Measurements from ENCODE around the gene CKS1B. TPM values are rescaled to one million over a fixed set of nuclear protein-coding genes. Genes with fewer than 3 reads are reported as not detected.

Gene CKS1B
- 304 to 367 TPM (median 343 TPM) in 5 replicates for total RNA-seq (2022; extraction: Qiagen RNA extraction; ENCODE audit: low read depth)

DNA sequence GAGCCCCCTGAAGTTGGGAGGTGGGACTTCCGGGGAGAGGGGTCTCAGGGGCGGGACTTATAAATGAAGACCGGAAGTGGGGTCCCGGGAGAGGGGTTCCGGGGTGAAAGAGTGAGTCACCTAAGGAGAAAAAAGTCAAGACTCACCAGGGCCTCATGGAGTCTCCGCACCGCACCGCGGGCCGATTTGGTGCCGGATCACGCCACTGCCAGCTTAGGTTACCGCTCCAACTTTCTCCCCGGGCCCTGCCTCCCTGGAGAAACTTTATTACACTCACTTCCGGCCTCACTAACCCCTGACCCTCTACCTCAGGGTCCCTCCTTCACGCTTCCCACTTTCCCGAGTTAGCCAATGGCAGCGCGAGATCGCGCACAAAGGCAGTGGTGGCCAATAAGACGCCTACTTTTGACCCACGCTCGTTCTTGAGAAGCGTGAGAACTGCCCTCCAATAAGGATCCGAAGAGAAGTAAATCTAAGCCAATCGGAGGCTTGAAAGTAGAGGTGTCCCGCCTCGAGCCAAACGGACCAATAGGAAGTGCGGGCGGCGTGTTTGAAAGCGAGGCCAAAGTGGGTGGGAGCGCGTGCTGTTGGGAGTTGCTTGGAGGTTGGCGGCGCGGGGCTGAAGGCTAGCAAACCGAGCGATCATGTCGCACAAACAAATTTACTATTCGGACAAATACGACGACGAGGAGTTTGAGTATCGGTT lies at the start of gene CKS1B:
Gene CKS1B (plus strand): TSS at position 580 of the 706 bp plus-strand sequence. CDS start 65 bp downstream, at position 645.

DNA sequence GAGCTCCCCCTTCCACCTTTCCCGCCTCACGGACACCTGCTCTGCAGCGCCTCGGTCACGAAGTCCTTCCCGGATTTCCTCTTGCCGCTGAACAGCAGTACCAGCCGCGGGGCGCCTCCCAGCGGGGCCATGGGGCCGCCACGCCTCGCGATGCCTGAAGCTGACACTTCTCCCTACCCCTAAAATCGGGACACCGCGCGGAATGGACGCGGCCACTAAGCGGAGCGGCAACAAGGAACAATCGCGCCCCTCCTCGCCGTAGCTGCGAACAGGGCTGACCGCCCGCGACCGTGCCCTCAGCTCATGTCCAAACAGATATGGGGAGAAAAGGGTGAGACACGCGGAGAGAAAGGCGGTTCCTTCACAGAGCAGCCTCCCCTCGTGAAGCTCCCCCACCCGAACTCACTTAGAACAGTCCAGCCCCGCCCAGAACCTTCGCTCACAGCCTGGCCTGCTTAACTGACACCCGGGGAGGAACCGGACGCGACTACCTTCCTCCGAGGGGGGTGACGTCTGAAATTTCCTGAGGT lies 37.9 kb upstream of the CKS1B start, which contains the start of gene PMVK:
Gene PMVK (minus strand): TSS at position 165 of the 530 bp plus-strand sequence. CDS start 34 bp downstream, at position 131.

DNA sequence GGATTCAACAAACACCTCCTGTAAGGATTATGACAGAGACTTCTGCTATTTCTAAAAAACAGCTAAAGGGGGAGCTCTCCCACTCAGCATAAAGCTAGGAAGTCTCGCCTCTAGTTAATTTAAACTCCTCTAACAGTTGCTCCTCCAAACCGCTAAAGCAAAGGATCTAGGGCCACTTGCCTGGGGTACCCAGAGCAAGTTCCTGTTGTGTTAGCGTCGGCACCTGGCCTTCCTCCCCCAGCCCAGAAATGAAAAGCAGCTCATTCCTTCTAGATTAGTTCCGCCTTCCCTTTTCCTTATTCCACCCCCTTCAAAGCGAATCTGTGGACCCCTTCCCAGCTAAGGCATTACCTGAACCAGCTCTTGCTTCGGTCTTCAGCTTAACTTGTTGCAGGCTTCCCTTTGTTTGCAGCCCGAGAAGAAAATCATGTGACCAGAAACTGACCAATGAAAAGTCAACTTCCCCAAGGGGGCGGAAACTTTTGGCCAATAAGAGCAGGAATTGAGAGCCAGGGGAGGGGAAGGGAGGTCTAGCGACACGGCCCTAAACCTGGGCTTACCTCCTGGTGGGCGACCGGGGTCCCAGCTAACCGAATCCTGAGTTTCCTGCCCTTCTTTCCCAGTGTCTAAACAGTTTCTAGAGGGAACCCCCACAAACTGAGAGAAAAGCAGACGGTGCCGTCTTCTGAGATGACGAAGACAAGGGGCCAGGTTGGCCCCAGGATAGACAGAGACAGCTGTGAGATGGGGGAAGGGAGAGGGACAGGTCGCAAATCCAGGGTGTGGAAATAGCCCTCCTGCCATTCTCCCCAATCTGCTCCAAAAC lies 18.6 kb upstream of the CKS1B start, which contains the start of gene PBXIP1:
Gene PBXIP1 (minus strand): TSS at position 382 of the 826 bp plus-strand sequence. CDS start 2,378 bp downstream, outside the sequence.

DNA sequence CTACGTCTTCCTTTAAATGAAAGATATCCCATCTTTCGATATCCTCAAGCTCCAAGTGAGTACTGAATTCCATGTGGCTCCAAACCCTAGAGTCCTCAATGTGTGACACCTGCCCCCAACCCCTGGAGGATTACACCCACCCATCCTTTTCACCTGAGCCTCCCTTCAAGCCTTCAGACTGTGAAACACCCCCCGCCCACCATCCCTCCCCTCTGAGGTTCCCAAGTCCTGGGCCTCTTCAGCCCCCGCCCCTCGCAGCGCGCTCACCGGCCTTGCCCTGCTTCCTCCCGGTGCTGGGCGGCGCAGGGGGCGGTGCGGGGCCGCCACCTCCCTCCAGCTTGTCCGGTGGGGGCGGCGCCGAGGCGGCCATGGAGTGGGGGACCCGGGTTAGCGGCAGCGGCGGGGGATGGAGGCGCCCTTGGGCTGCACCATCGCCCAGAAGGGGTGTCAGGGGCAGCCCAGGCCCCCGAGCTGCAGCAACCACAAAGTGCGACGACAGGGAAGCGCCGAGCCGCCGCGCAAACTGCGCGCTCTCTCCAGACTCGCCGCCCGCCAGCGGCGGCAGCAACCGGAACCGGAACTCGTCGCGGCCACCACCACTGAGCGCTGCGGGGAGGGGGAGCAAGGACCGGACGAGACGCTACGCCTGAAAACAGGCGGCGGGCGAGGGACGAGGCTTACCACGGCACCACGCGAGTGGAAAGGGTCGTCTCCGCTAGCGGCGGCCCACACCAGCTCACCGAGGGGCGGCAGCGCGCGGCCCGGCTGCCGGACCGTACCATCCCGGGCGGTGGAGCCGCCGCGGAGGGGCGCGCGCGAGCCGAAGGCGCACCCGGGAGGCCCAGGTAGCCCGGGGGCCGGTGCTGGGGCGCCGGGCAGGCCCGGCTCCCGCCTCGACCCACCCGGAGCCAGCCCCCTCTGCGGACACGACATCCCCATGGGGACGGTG lies 13.0 kb upstream of the CKS1B start, which contains the start of gene PYGO2:
Gene PYGO2 (minus strand): TSS at position 576 of the 949 bp plus-strand sequence. CDS start 206 bp downstream, at position 370.

DNA sequence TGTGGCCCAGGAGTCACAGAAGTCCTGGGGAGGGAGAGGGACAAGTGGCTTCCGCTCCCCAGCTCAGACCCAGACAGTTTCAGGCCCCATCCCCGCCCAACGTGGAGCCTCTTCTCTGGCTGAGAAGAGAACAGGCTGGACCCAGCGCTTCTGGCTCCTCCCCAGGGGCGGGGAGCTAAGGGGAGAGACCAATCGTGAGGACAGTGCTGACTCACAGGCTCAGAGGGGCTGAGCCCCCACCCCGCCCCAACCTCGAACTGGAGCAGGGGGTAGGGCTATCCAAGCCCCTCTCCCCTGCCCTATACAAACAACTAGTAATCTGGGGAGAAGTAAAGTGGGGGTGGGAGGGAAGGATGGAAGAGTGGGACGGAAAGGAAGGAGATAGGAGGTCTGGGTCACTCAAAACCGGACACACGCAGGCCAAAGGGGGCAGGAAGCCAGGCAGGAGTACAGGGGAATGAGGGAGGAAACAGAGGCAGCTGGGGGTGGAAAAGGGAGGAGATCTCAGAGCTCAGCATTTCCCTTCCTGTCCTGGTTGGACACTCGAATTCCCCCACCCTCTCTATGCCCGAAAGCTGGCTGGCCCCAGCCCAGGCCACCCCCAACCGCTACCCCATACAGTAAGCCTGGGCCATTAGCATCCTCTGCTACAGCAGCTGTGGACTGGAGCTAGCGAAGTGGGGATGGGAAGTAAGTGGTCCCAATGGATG lies 3.7 kb upstream of the CKS1B start, which contains the start of gene SHC1:
Gene SHC1 (minus strand): TSS at position 117 of the 710 bp plus-strand sequence. CDS start 221 bp downstream, outside the sequence.

DNA sequence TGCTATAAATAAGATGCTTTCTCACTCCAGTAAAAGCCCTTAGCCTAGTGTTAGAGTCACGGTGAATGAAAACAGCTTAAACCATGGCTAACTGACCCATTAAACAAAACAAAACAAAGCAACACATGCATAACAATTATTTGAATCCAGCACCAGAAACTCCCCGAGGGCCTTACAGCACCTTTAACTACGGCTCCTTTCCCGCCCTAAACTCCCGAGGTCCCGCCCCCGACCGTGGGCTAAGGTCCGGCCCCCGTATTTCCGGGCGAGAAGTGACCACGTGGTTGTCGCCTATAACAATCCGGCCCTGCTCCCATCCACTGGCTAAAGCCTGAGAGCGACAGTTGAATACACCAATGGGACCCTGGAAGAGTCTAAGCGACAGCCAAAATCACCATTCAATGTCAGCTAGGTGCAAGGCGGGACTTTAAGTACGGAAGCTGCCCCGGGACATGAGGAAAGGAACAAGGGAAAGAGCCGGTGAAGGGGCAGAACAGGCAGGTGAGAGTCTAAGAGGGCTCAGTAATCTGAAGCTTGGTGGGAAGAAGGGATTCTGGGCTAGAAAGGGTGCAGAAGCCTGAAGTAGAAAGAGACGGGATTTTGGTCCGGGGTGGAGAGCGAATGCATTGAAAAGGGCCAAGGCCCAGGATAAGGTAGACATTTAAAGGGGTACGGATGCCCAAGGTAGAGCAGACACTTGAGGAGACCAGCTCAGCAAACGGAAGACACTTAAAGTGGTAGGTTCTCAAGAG lies 8.6 kb downstream of the CKS1B start, which contains the start of gene FLAD1:
Gene FLAD1 (plus strand): TSS at position 448 of the 752 bp plus-strand sequence. CDS start 351 bp downstream, outside the sequence.

DNA sequence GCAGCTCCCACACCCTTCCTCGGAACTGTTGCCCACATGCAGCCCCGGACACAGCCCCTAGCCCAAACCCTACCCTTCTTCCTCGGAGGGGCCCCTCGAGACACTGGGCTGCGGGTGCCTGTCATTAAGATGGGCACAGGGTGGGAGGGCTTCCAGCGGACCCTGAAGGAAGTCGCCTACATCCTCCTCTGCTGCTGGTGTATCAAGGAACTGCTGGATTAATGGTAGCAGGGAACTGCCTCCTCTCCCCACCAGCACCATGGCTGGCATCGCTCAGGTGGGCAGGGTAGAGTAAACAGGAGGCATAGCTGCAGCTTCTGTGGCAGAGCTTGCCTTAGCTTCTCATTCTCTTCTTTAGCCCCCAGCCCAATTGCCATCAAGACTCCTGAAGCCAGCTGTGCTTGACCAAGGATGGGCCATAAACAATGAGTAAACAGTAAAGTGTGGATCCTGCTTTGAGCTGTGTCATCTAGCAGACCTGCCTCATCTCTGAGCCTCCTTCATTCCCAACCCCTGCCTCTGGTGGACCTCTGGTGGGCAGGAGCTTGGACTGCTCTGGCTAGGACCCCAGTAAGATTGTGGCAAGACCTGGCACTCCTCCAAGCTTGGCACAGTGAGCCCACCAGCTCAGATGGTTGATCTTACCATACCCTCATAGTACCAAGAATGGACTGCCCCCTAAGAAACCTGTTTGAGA lies 19.2 kb downstream of the CKS1B start, which contains the start of gene LENEP:
Gene LENEP (plus strand): TSS at position 15 of the 697 bp plus-strand sequence. CDS start 22 bp downstream, at position 37.

DNA sequence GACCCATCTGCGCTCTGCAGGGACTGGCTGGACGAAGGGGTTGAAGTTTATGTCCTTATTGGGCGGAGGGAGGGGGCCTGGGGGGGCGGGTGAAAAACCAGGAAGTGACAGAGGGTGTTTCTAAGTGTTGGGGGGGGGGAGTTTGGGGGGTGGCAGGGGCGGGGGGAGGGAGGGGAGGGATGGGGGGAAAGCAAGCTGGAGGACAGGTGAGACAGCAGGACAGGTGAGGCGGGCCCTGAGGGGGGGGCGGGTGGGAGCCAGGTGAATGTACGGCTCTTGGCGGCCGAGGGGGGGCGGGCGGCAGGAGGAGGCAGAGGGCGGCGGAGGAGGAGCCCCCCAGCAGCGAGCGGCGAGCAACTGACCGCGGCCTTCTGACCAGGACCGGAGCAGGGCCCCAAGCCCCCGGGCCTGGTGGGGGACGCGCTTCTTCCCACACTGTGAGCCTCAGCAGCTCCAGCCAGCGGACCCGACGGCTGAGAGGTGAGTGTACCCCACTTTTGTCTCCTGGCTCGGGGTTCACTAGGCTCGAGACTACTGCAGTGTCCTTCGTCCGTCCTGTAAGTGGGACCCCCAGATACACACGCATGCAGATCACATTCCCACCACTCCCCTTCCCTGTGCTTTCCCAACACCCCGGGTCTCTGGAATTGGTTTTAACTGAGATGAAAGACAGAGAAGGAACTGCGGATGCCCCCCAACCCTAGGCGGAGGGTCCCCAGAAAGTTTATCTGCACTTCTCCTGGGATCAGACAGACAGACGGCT lies 28.2 kb downstream of the CKS1B start, which contains the start of gene ZBTB7B:
Gene ZBTB7B (plus strand): TSS at position 339 of the 763 bp plus-strand sequence. CDS start 11,859 bp downstream, outside the sequence.

Other genes starting within 250 kb of the CKS1B start
- gene KCNN3, start 104.4 kb upstream of the CKS1B start, total RNA-seq (2022; extraction: Qiagen RNA extraction; ENCODE audit: low read depth) = 0.02 to 0.19 TPM (median 0.07 TPM) in 4 of 5 replicates, not detected in the other
- 38.8 to 45.1 TPM (median 42.1 TPM) in 5 replicates for gene PMVK, start 38.0 kb upstream of the CKS1B start, total RNA-seq (2022; extraction: Qiagen RNA extraction; ENCODE audit: low read depth)
- 13.0 to 14.6 TPM (median 13.5 TPM) in 5 replicates for gene PBXIP1, start 18.6 kb upstream of the CKS1B start, total RNA-seq (2022; extraction: Qiagen RNA extraction; ENCODE audit: low read depth)
- 19.4 to 22.3 TPM (median 21.6 TPM) in 5 replicates for gene PYGO2, start 12.9 kb upstream of the CKS1B start, total RNA-seq (2022; extraction: Qiagen RNA extraction; ENCODE audit: low read depth)
- 199 to 255 TPM (median 244 TPM) in 5 replicates for gene SHC1, start 3.9 kb upstream of the CKS1B start, total RNA-seq (2022; extraction: Qiagen RNA extraction; ENCODE audit: low read depth)
- gene FLAD1, start 8.7 kb downstream of the CKS1B start, total RNA-seq (2022; extraction: Qiagen RNA extraction; ENCODE audit: low read depth) = 39.8 to 46.3 TPM (median 44.9 TPM) in 5 replicates
- 0.23 TPM in 1 of 5 replicates, not detected in the others for gene LENEP, start 18.9 kb downstream of the CKS1B start, total RNA-seq (2022; extraction: Qiagen RNA extraction; ENCODE audit: low read depth)
- 34.1 to 46.4 TPM (median 45.7 TPM) in 5 replicates for gene ZBTB7B, start 28.1 kb downstream of the CKS1B start, total RNA-seq (2022; extraction: Qiagen RNA extraction; ENCODE audit: low read depth)
- 0.17 to 0.80 TPM (median 0.29 TPM) in 5 replicates for gene DCST2, start 59.1 kb downstream of the CKS1B start, total RNA-seq (2022; extraction: Qiagen RNA extraction; ENCODE audit: low read depth)
- not detected in 5 replicates for gene DCST1, start 59.1 kb downstream of the CKS1B start, total RNA-seq (2022; extraction: Qiagen RNA extraction; ENCODE audit: low read depth)
- 72.3 to 103 TPM (median 97.2 TPM) in 5 replicates for gene ADAM15, start 76.6 kb downstream of the CKS1B start, total RNA-seq (2022; extraction: Qiagen RNA extraction; ENCODE audit: low read depth)
- gene EFNA4, start 89.1 kb downstream of the CKS1B start, total RNA-seq (2022; extraction: Qiagen RNA extraction; ENCODE audit: low read depth) = 12.2 to 13.0 TPM (median 12.4 TPM) in 5 replicates
- 6.9 to 11.0 TPM (median 10.3 TPM) in 5 replicates for gene EFNA3, start 104.2 kb downstream of the CKS1B start, total RNA-seq (2022; extraction: Qiagen RNA extraction; ENCODE audit: low read depth)
- 23.0 to 32.0 TPM (median 28.5 TPM) in 5 replicates for gene EFNA1, start 153.2 kb downstream of the CKS1B start, total RNA-seq (2022; extraction: Qiagen RNA extraction; ENCODE audit: low read depth)
- gene SLC50A1, start 161.2 kb downstream of the CKS1B start, total RNA-seq (2022; extraction: Qiagen RNA extraction; ENCODE audit: low read depth) = 30.2 to 37.7 TPM (median 35.4 TPM) in 5 replicates
- 69.8 to 112 TPM (median 98.4 TPM) in 5 replicates for gene DPM3, start 165.8 kb downstream of the CKS1B start, total RNA-seq (2022; extraction: Qiagen RNA extraction; ENCODE audit: low read depth)
- 222 to 262 TPM (median 235 TPM) in 5 replicates for gene KRTCAP2, start 198.6 kb downstream of the CKS1B start, total RNA-seq (2022; extraction: Qiagen RNA extraction; ENCODE audit: low read depth)
- 1.8 to 2.9 TPM (median 2.6 TPM) in 5 replicates for gene TRIM46, start 199.2 kb downstream of the CKS1B start, total RNA-seq (2022; extraction: Qiagen RNA extraction; ENCODE audit: low read depth)
- gene THBS3, start 233.2 kb downstream of the CKS1B start, total RNA-seq (2022; extraction: Qiagen RNA extraction; ENCODE audit: low read depth) = 6.0 to 10.7 TPM (median 8.4 TPM) in 5 replicates
- gene MTX1, start 234.0 kb downstream of the CKS1B start, total RNA-seq (2022; extraction: Qiagen RNA extraction; ENCODE audit: low read depth) = 65.8 to 81.8 TPM (median 76.1 TPM) in 5 replicates

Data from A549 treated with GW870086 at 1 μM for 4 hours (cell line).